Heart left ventricle (tissue), 16 donors: ENCODE results near the gene RBKS. TPM values are rescaled to one million over a fixed set of nuclear protein-coding genes. Genes with fewer than 3 reads are reported as not detected.

ENCODE experiments used
- ATAC-seq, 4 donors: fragments of 200-7000 bp; cut with Tn5 transposase; one replicate each; pipeline ENCODE4 v1.9.1; 2020 to 2022; ENCODE audit warnings: moderate library complexity in 4 of 4, mild to moderate bottlenecking in 3 of 4, moderate number of reproducible peaks in 1 of 4
- DNase-seq, 5 donors: peaks; one replicate each; pipeline ENCODE4 v3.0.0-alpha.2; 2020
- H3K27ac ChIP-seq, 12 donors: fragments of 200-600 bp; sonication (generic) in 4 of 12; one replicate each; pipeline versions ENCODE4 v1.5.0 to v1.8.0; 2016 to 2022; ENCODE audit warnings: mild to moderate bottlenecking in 2 of 12
- H3K27me3 ChIP-seq, 9 donors: fragments of 200-600 bp; sonication (generic) in 2 of 9; one replicate each; pipeline versions ENCODE4 v1.5.1 to v1.8.0; 2016 to 2022; ENCODE audit warnings: mild to moderate bottlenecking in 3 of 9
- H3K36me3 ChIP-seq, 9 donors: fragments of 200-600 bp; sonication (generic) in 2 of 9; one replicate each; pipeline versions ENCODE4 v1.5.0 to v1.8.0; 2018 to 2022; ENCODE audit warnings: mild to moderate bottlenecking in 2 of 9
- H3K4me1 ChIP-seq, 12 donors: fragments of 200-600 bp; sonication (generic) in 4 of 12; one replicate each; pipeline versions ENCODE4 v1.5.0 to v1.8.0; 2016 to 2022; ENCODE audit warnings: mild to moderate bottlenecking in 3 of 12
- H3K4me3 ChIP-seq, 12 donors: fragments of 200-600 bp; sonication (generic) in 4 of 12; one replicate each; pipeline versions ENCODE4 v1.5.0 to v1.8.0; 2017 to 2022; ENCODE audit warnings: mild to moderate bottlenecking in 9 of 12, moderate library complexity in 4 of 12
- H3K9me3 ChIP-seq, 12 donors: fragments of 200-600 bp; sonication (generic) in 4 of 12; one replicate each; pipeline versions ENCODE4 v1.5.0 to v1.8.0; 2016 to 2022; ENCODE audit warnings: mild to moderate bottlenecking in 1 of 12
- CTCF ChIP-seq, 12 donors: fragments of 200-600 bp; sonication (generic) in 4 of 12; IDR thresholded peaks; one replicate each; pipeline versions ENCODE4 v1.5.0 to v1.8.0; 2018 to 2022; ENCODE audit warnings: antibody characterized with exemption in 12 of 12, mild to moderate bottlenecking in 5 of 12
- POLR2A ChIP-seq, 2 donors: fragments of 450-650 bp; IDR thresholded peaks; one replicate each; pipeline ENCODE4 v1.6.1; 2017; ENCODE audit warnings: antibody characterized with exemption in 2 of 2, mild to moderate bottlenecking in 2 of 2, moderate library complexity in 2 of 2
- WGBS, 4 donors: extraction: QIAGEN DNeasy Blood & Tissue Kit in 2 of 4; methylation state at CpG; one replicate each; pipeline versions ENCODE4 v1.1.5 to v1.1.7; 2013 to 2018; 5-methylcytosine and 5-hydroxymethylcytosine counted together
- intact Hi-C, 10 donors: fragments of 100-400 bp; cut with DNase I; formaldehyde crosslinking; loops; one replicate each; pipeline versions ENCODE4 v1.11.1 to v1.14.2; 2022
- polyA plus RNA-seq, 2 donors: library from polyadenylated mRNA; stranded (reverse); fragments of 200-250 nt; gene quantifications; one replicate each; pipeline ENCODE4 v1.2.3, GENCODE V29; 2013
- total RNA-seq, 9 donors: library from RNA; depleted of rRNA in 2 of 9; stranded (reverse); fragments of >200 nt in 2 of 9; fragmentation: NEBNext Ultra II Directional in 3 of 9; extraction: Animal tissue kit (Norgen Biotek cat#: 25700) in 3 of 9; gene quantifications; one replicate each; pipeline versions ENCODE4 v1.1.0 to v1.2.4, GENCODE V29; 2016 to 2023
- donor health status: ischemic (EF 13 %, LVEDD 7.1; RV severe dilation, severe dysfunction).
- donor health status: healthy with polysubstance abuse.
- donor health status: DM: no; HTN: yes; CAD: no.
- donor health status: DM: no; HTN: no; CAD: no.
- donor health status: ischemic (EF 25% LVEDD 6.9; RV normal size, moderate dysfunction).
- donor health status: ischemic (EF 25% LVEDD 5.7; RV mildly dilated, moderate dysfunction).
- donor health status: healthy.
- donor health status: DM: yes; HTN: yes; CAD: no.
- donor health status: ischemic (EF 35%, LVEDD 5.7; RV mildly dilated, moderate dysfunction).
- donor health status: nonischemic (EF 11% LVEDD 7.7; RV severe dilation, severe dysfunction).
- donor health status: DM: yes; HTN: yes; CAD: no.
- donor health status: PGD.
- donor health status: ischemic (EF 29% LVEDD 5.4; RV normal size, mild dysfunction).
- donor health status: nonischemic (EF 23%, LVEDD 6.1; RV moderate dilation, normal function).

The RBKS gene
- total and polyA plus RNA-seq, 11 donors, result 1.3 to 6.0 (median 4.0) TPM

- Histone ChIP-seq H3K36me3 (no peaks in the 10 kb centered on the region), H3K9me3 (peaks cover 0 to 13% (median 0%) of the 10 kb centered on the region in 12 donors), H3K27me3 (no peaks in the 10 kb centered on the region), H3K27ac (peak overlapping the region in 9 of 12 donors; percentile 32 to 94 (median 87)), H3K4me1 (peaks cover 7 to 39% (median 27%) of the 10 kb centered on the region in 12 donors), H3K4me3 (no peak overlapping the region)
- WGBS, 4 donors, result 88 to 94% (median 90%) methylated on average over 13 of the region's 13 CpGs
- TF ChIP-seq CTCF (IDR thresholded peaks at IDR 0.05) (no peak), POLR2A (IDR thresholded peaks at IDR 0.05) (no peak)
- no peak for ATAC-seq
- DNase-seq, result no peak
- intact Hi-C loops, result loop anchor here in 1 of 10 donors (5.0 kb wide), 1 partner anchor 59 kb away; no protein-coding TSS in a partner anchor
These were observed 151.7 kb downstream of the RBKS start for GRCh38 chr2:27738349-27739057.

- intact Hi-C loops, result loop anchor here in 1 of 10 donors (5.0 kb wide), 1 partner anchor 59 kb away; no protein-coding TSS in a partner anchor
- peak in 3 of 5 donors; percentile 44 to 72 (median 50) for DNase-seq
- no peaks in the 10 kb centered on the region for H3K36me3 ChIP-seq
- peaks cover 7 to 39% (median 27%) of the 10 kb centered on the region in 12 donors for H3K4me1 ChIP-seq
- peak; percentile 50 to 75 (median 52) for ATAC-seq
- H3K27ac ChIP-seq, result peak overlapping the region in 11 of 12 donors; percentile 9 to 94 (median 87)
- peaks cover 0 to 13% (median 0%) of the 10 kb centered on the region in 12 donors for H3K9me3 ChIP-seq
- H3K27me3 ChIP-seq, result no peaks in the 10 kb centered on the region
- WGBS, 4 donors, result 50 to 66% (median 60%) methylated on average over 7 of the region's 7 CpGs
- no peak overlapping the region for H3K4me3 ChIP-seq
- TF ChIP-seq POLR2A (IDR thresholded peaks at IDR 0.05), result no peak
- TF ChIP-seq CTCF (IDR thresholded peaks at IDR 0.05), result peak in 2 of 12 donors; percentile 13 to 25
These were observed 152.4 kb downstream of the RBKS start for GRCh38 chr2:27737676-27738348.

- Histone ChIP-seq H3K4me1 (peaks cover 7 to 39% (median 27%) of the 10 kb centered on the region in 12 donors), H3K27me3 (no peaks in the 10 kb centered on the region), H3K27ac (peak overlapping the region; percentile 9 to 94 (median 84)), H3K9me3 (peaks cover 0 to 13% (median 0%) of the 10 kb centered on the region in 12 donors), H3K4me3 (no peak overlapping the region), H3K36me3 (no peaks in the 10 kb centered on the region)
- intact Hi-C loops, result loop anchor here in 1 of 10 donors (5.0 kb wide), 1 partner anchor 60 kb away; no protein-coding TSS in a partner anchor
- ATAC-seq (no peak), DNase-seq (no peak)
- 92 to 99% (median 97%) methylated on average over 6 of the region's 6 CpGs for WGBS, 4 donors
- TF ChIP-seq POLR2A (IDR thresholded peaks at IDR 0.05) (no peak), CTCF (IDR thresholded peaks at IDR 0.05) (no peak)
These were observed 153.3 kb downstream of the RBKS start for GRCh38 chr2:27736890-27737204.
